H1 (cell line): ENCODE results near the gene POM121L12. TPM values are rescaled to one million over a fixed set of nuclear protein-coding genes. Genes with fewer than 3 reads are reported as not detected.

Experiments
- CTCF ChIA-PET: fragments of 300-600 bp; sonication (Branson Sonifier 250); formaldehyde crosslinking; loops from one replicate; lab custom pipeline; 2021; ENCODE audit not compliant: partially characterized antibody; lab: Charles Lee
- POLR2A ChIA-PET: fragments of 300-600 bp; sonication (Branson Sonifier 250); formaldehyde crosslinking; loops from one replicate; lab custom pipeline; 2021; ENCODE audit warnings: inconsistent platforms; ENCODE audit not compliant: partially characterized antibody; lab: Charles Lee
- DNase-seq, 2 experiments: peaks; one replicate each; pipeline versions ENCODE4 v3.0.0 to v3.0.0-alpha.2; 2010 to 2022; ENCODE audit warnings: low spot score in 2 of 2, low read depth in 1 of 2, mixed read lengths in 1 of 2
- FAIRE-seq: peaks from 2 replicates; lab custom pipeline; 2011; peaks lifted over from hg19 to GRCh38; lab: Jason Lieb, UNC
- H2AFZ ChIP-seq: 2 replicates; pipeline ENCODE4 v1.8.1; 2012; ENCODE audit warnings: low read length, inconsistent platforms
- H2AK5ac ChIP-seq: 2 replicates; pipeline ENCODE4 v1.6.1; 2013; ENCODE audit warnings: low read depth, low read length
- H2BK120ac ChIP-seq: replicated peaks from 2 replicates; pipeline ENCODE3; 2013; ENCODE audit warnings: low read depth, low read length, inconsistent platforms
- H2BK12ac ChIP-seq: 2 replicates; pipeline ENCODE4 v1.6.1; 2013; ENCODE audit warnings: low read depth, low read length
- H2BK15ac ChIP-seq: 2 replicates; pipeline ENCODE4 v1.6.1; 2013; ENCODE audit warnings: low read length
- H2BK20ac ChIP-seq: 2 replicates; pipeline ENCODE4 v1.6.1; 2013; ENCODE audit warnings: low read length
- H2BK5ac ChIP-seq: 2 replicates; pipeline ENCODE4 v1.6.1; 2013; ENCODE audit warnings: low read depth, low read length
- H3K14ac ChIP-seq: 2 replicates; pipeline ENCODE4 v1.6.1; 2013; ENCODE audit warnings: inconsistent platforms; ENCODE audit not compliant: insufficient read length
- H3K18ac ChIP-seq: 2 replicates; pipeline ENCODE4 v1.6.1; 2013; ENCODE audit warnings: low read length; ENCODE audit errors: extremely low read depth
- H3K23ac ChIP-seq: 2 replicates; pipeline ENCODE4 v1.6.1; 2013; ENCODE audit warnings: inconsistent platforms; ENCODE audit not compliant: insufficient read length
- H3K23me2 ChIP-seq: 2 replicates; pipeline ENCODE4 v1.6.1; 2013; ENCODE audit warnings: low read depth, low read length
- H3K27ac ChIP-seq: 2 replicates; pipeline ENCODE4 v1.6.1; 2011; ENCODE audit warnings: low read depth, low read length, inconsistent platforms
- H3K27me3 ChIP-seq, 4 experiments: replicated peaks in 1 of 4; 1 replicate in 1 of 4; 2 replicates in 3 of 4; pipeline versions ENCODE4 v1.6.1 to v1.8.1; 2011 to 2013; ENCODE audit warnings: low read length in 3 of 4, mild to moderate bottlenecking in 3 of 4, inconsistent platforms in 2 of 4, mixed read lengths in 2 of 4, moderate library complexity in 1 of 4; ENCODE audit not compliant: control insufficient read depth in 3 of 4, insufficient read depth in 3 of 4; ENCODE audit errors: extremely low read depth in 1 of 4
- H3K36me3 ChIP-seq, 4 experiments: 2 replicates each; pipeline versions ENCODE4 v1.6.1 to v1.8.1; 2011 to 2013; ENCODE audit warnings: mild to moderate bottlenecking in 4 of 4, low read length in 3 of 4, moderate library complexity in 2 of 4, control low read depth in 1 of 4, inconsistent platforms in 1 of 4; ENCODE audit not compliant: insufficient read depth in 4 of 4, control insufficient read depth in 2 of 4
- H3K4ac ChIP-seq: replicated peaks from 2 replicates; pipeline ENCODE3; 2013; ENCODE audit warnings: low read length, low read depth, mixed read lengths, inconsistent platforms; ENCODE audit not compliant: insufficient read length
- H3K4me1 ChIP-seq, 4 experiments: replicated peaks in 1 of 4; 1 replicate in 1 of 4; 2 replicates in 3 of 4; pipeline versions ENCODE4 v1.6.1 to v1.8.1; 2011 to 2013; ENCODE audit warnings: low read length in 3 of 4, inconsistent platforms in 2 of 4, mixed read lengths in 1 of 4; ENCODE audit not compliant: insufficient read depth in 4 of 4, control insufficient read depth in 3 of 4
- H3K4me2 ChIP-seq, 2 experiments: 2 replicates each; pipeline versions ENCODE4 v1.6.1 to v1.8.1; 2011 to 2013; ENCODE audit warnings: low read depth in 2 of 2, low read length in 2 of 2, control low read depth in 1 of 2, inconsistent platforms in 1 of 2, mild to moderate bottlenecking in 1 of 2; ENCODE audit not compliant: insufficient read depth in 1 of 2
- H3K4me3 ChIP-seq, 4 experiments: fragments of 200-600, 300-600 bp in 1 of 4; sonication (generic), shearing (Covaris generic), sonication (Bioruptor Twin) in 1 of 4; 2 replicates each; pipeline versions ENCODE4 v1.5.1 to v1.8.1; 2011 to 2016; ENCODE audit warnings: low read length in 4 of 4, low read depth in 3 of 4, control low read depth in 2 of 4, inconsistent platforms in 2 of 4, mild to moderate bottlenecking in 2 of 4, mixed read lengths in 1 of 4, moderate library complexity in 1 of 4; ENCODE audit not compliant: insufficient read depth in 2 of 4; ENCODE audit errors: extremely low read depth in 1 of 4
- H3K56ac ChIP-seq: replicated peaks from 2 replicates; pipeline ENCODE3; 2013; ENCODE audit warnings: low read depth, mild to moderate bottlenecking, mixed read lengths, low read length, inconsistent platforms; ENCODE audit not compliant: insufficient read length
- H3K79me1 ChIP-seq: 2 replicates; pipeline ENCODE4 v1.6.1; 2013; ENCODE audit warnings: low read depth, low read length, control low read depth
- H3K79me2 ChIP-seq, 2 experiments: 2 replicates each; pipeline versions ENCODE4 v1.6.1 to v1.8.1; 2012 to 2013; ENCODE audit warnings: low read length in 2 of 2, mild to moderate bottlenecking in 2 of 2, inconsistent platforms in 1 of 2; ENCODE audit not compliant: insufficient read depth in 2 of 2, control insufficient read depth in 1 of 2
- H3K9ac ChIP-seq, 4 experiments: replicated peaks in 1 of 4; 1 replicate in 1 of 4; 2 replicates in 3 of 4; pipeline versions ENCODE4 v1.6.1 to v1.8.1; 2011 to 2013; ENCODE audit warnings: low read depth in 3 of 4, low read length in 3 of 4, control low read depth in 2 of 4, mild to moderate bottlenecking in 2 of 4, moderate library complexity in 2 of 4, inconsistent platforms in 1 of 4; ENCODE audit errors: extremely low read depth in 1 of 4
- H3K9me3 ChIP-seq, 2 experiments: 2 replicates each; pipeline versions ENCODE4 v1.6.1 to v1.8.1; 2012 to 2013; ENCODE audit warnings: mild to moderate bottlenecking in 2 of 2, moderate library complexity in 2 of 2, control low read depth in 1 of 2, inconsistent platforms in 1 of 2, low read depth in 1 of 2, low read length in 1 of 2, mixed read lengths in 1 of 2; ENCODE audit not compliant: insufficient read depth in 2 of 2
- H4K20me1 ChIP-seq, 2 experiments: replicated peaks in 1 of 2; 2 replicates each; pipeline versions ENCODE3 to v1.8.1; 2011 to 2013; ENCODE audit warnings: inconsistent platforms in 2 of 2, low read length in 2 of 2, mild to moderate bottlenecking in 1 of 2; ENCODE audit not compliant: insufficient read depth in 2 of 2, control insufficient read depth in 1 of 2
- H4K5ac ChIP-seq: 2 replicates; pipeline ENCODE4 v1.6.1; 2013; ENCODE audit warnings: low read length, low read depth, mixed read lengths, inconsistent platforms; ENCODE audit not compliant: insufficient read length
- H4K8ac ChIP-seq: 2 replicates; pipeline ENCODE4 v1.8.0; 2013; ENCODE audit warnings: mild to moderate bottlenecking, moderate library complexity, low read length, inconsistent platforms; ENCODE audit not compliant: insufficient read depth; ENCODE audit errors: extremely low read depth
- H4K91ac ChIP-seq: replicated peaks from 2 replicates; pipeline ENCODE3; 2013; ENCODE audit warnings: low read length, mixed read lengths, inconsistent platforms; ENCODE audit not compliant: insufficient read length
- BACH1 ChIP-seq: IDR thresholded peaks from 2 replicates; pipeline ENCODE4 v1.6.1; 2012; ENCODE audit warnings: low read length, improper control_type of control experiment
- EGR1 ChIP-seq: IDR thresholded peaks from 2 replicates; pipeline ENCODE4 v1.6.1; 2011; ENCODE audit warnings: low read depth, low read length, borderline replicate concordance
- FOSL1 ChIP-seq: IDR thresholded peaks from 2 replicates; pipeline ENCODE4 v1.6.1; 2011; ENCODE audit warnings: mild to moderate bottlenecking, low read depth, low read length, moderate library complexity; ENCODE audit not compliant: insufficient read depth
- GTF2F1 ChIP-seq: IDR thresholded peaks from 2 replicates; pipeline ENCODE4 v1.6.1; 2012; ENCODE audit warnings: low read depth, low read length, improper control_type of control experiment, borderline replicate concordance
- HDAC6 ChIP-seq: IDR thresholded peaks from one replicate; pipeline ENCODE4 v1.7.1; 2012; ENCODE audit warnings: low read depth, mild to moderate bottlenecking, inconsistent platforms, low read length, moderate library complexity
- JUND ChIP-seq: IDR thresholded peaks from 2 replicates; pipeline ENCODE4 v1.6.1; 2011; ENCODE audit warnings: mild to moderate bottlenecking, improper control_type of control experiment, low read length
- PHF8 ChIP-seq: fragments of 200-600 bp; sonication (generic); conservative IDR thresholded peaks from 2 replicates; pipeline ENCODE4 v1.7.1; 2012; ENCODE audit warnings: low read depth, mild to moderate bottlenecking, inconsistent platforms, low read length, moderate library complexity
- POLR2AphosphoS5 ChIP-seq: IDR thresholded peaks from 2 replicates; pipeline ENCODE4 v1.6.1; 2011; ENCODE audit warnings: low read depth, low read length
- RAD21 ChIP-seq, 2 experiments: IDR thresholded peaks in 1 of 2; conservative IDR thresholded peaks in 1 of 2; 2 replicates each; pipeline ENCODE4 v1.6.1; 2011; ENCODE audit warnings: low read depth in 2 of 2, low read length in 2 of 2, improper control_type of control experiment in 1 of 2, inconsistent platforms in 1 of 2, mild to moderate bottlenecking in 1 of 2, moderate library complexity in 1 of 2
- RXRA ChIP-seq: IDR thresholded peaks from 2 replicates; pipeline ENCODE4 v1.6.1; 2011; ENCODE audit warnings: low read depth, mild to moderate bottlenecking, low read length, moderate library complexity; ENCODE audit not compliant: insufficient read depth
- SIN3A ChIP-seq, 2 experiments: IDR thresholded peaks in 1 of 2; conservative IDR thresholded peaks in 1 of 2; 2 replicates each; pipeline ENCODE4 v1.6.1; 2011 to 2012; ENCODE audit warnings: low read length in 2 of 2, improper control_type of control experiment in 1 of 2, low read depth in 1 of 2, mild to moderate bottlenecking in 1 of 2
- SIRT6 ChIP-seq: IDR thresholded peaks from one replicate; pipeline ENCODE4 v1.7.1; 2012; ENCODE audit warnings: low read length, inconsistent platforms
- SP2 ChIP-seq: IDR thresholded peaks from 2 replicates; pipeline ENCODE4 v1.6.1; 2012; ENCODE audit warnings: mild to moderate bottlenecking, low read length, inconsistent platforms
- TBP ChIP-seq: IDR thresholded peaks from 2 replicates; pipeline ENCODE4 v1.6.1; 2011; ENCODE audit warnings: low read depth, low read length, improper control_type of control experiment
- WGBS, 2 experiments: shearing (Covaris generic) in 1 of 2; methylation state at CpG; one replicate each; pipeline versions ENCODE4 v1.1.6 to v1.1.7; 2013 to 2015; ENCODE audit warnings: low lambda C conversion rate in 2 of 2, mixed read lengths in 2 of 2, inconsistent platforms in 1 of 2, low coverage in 1 of 2, missing lambda C conversion rate in 1 of 2; ENCODE audit not compliant: insufficient replicate concordance in 2 of 2, insufficient coverage in 1 of 2, insufficient read length in 1 of 2; ENCODE audit errors: extremely low coverage in 1 of 2, missing lambda C conversion rate in 1 of 2; 5-methylcytosine and 5-hydroxymethylcytosine counted together
- polyA plus RNA-seq, 7 experiments: library from polyadenylated mRNA; depleted of rRNA in 3 of 7; stranded (reverse) in 5 of 7; unstranded in 2 of 7; fragments of >200 nt in 5 of 7; fragments of 200-250 nt in 2 of 7; gene quantifications; 1 replicate in 5 of 7; 2 replicates in 1 of 7; 4 replicates in 1 of 7; pipeline versions ENCODE4 v1.2.1 to v1.2.3, GENCODE V29; 2011 to 2013; ENCODE audit warnings: missing spikeins in 2 of 7, mixed read lengths in 2 of 7
- total RNA-seq: library from RNA; stranded (reverse); fragmentation: NEBNext Ultra II Directional; extraction: Animal tissue kit (Norgen Biotek cat#: 25700); gene quantifications from 2 replicates; pipeline ENCODE4 v1.2.1, GENCODE V29; 2021

The POM121L12 gene
- total and polyA plus RNA-seq, 2 of the 8 experiments (the other 6 are each of a cell fraction or from before 2014, with no cell fraction given): not detected

GRCh38 chr7:53002389-53002788 is 33.0 kb upstream of the POM121L12 start:
- no peaks in the 10 kb centered on the region for H4K20me1 ChIP-seq
- H3K4me2 ChIP-seq: no peak overlapping the region
- no peak overlapping the region for H3K14ac ChIP-seq
- H3K79me1 ChIP-seq: no peaks in the 10 kb centered on the region
- no peak overlapping the region for H2BK120ac ChIP-seq
- no peaks in the 10 kb centered on the region for H3K36me3 ChIP-seq
- H2BK20ac ChIP-seq: no peak overlapping the region
- no peak overlapping the region for H3K18ac ChIP-seq
- no peaks in the 10 kb centered on the region for H3K79me2 ChIP-seq
- H3K4me1 ChIP-seq: no peaks in the 10 kb centered on the region
- H3K4ac ChIP-seq: no peak overlapping the region
- H4K8ac ChIP-seq: no peak overlapping the region
- no peak overlapping the region for H4K91ac ChIP-seq
- no peak overlapping the region for H2AK5ac ChIP-seq
- no peak overlapping the region for H3K56ac ChIP-seq
- WGBS, 2 experiments: 97% methylated on average over 7 of the region's 7 CpGs; no CpG with 5 or more reads in 1 of the 2 experiments
- no peak overlapping the region for H4K5ac ChIP-seq
- no peak overlapping the region for H3K23ac ChIP-seq
- no peaks in the 10 kb centered on the region for H3K27me3 ChIP-seq
- CTCF ChIA-PET: interaction anchor here (1.4 kb wide), 1 partner anchor 12 kb away, joined by 3 read pairs; no protein-coding TSS in a partner anchor
- H2AFZ ChIP-seq: no peak overlapping the region
- no peak overlapping the region for H3K4me3 ChIP-seq
- no peaks in the 10 kb centered on the region for H3K23me2 ChIP-seq
- FAIRE-seq (no peak), DNase-seq (no peak)
- H2BK15ac ChIP-seq: no peak overlapping the region
- H3K27ac ChIP-seq: no peak overlapping the region
- no peak overlapping the region for H3K9ac ChIP-seq
- H2BK12ac ChIP-seq: no peak overlapping the region
- peaks cover 8 to 11% of the 10 kb centered on the region in 2 experiments; a peak in 3 of 4 replicates for H3K9me3 ChIP-seq
- POLR2A ChIA-PET: no interaction called here
- no peak overlapping the region for H2BK5ac ChIP-seq
- TF ChIP-seq PHF8: no peak
- TF ChIP-seq SP2: no peak
- no peak for TF ChIP-seq BACH1
- TF ChIP-seq JUND: no peak
- no peak for TF ChIP-seq HDAC6
- TF ChIP-seq SIN3A (conservative IDR thresholded peaks at IDR 0.05 in 1 of 2, IDR thresholded peaks at IDR 0.05 in 1 of 2; ENCODE audit: low read depth in 1 of 2, low read length in 2 of 2): no peak
- no peak for TF ChIP-seq SIRT6
- no peak for TF ChIP-seq GTF2F1
- TF ChIP-seq RAD21 (IDR thresholded peaks at IDR 0.05 in 1 of 2, conservative IDR thresholded peaks at IDR 0.05 in 1 of 2; ENCODE audit: low read depth in 2 of 2, low read length in 2 of 2): no peak
- no peak for TF ChIP-seq EGR1
- no peak for TF ChIP-seq FOSL1
- no peak for TF ChIP-seq TBP
- no peak for TF ChIP-seq RXRA
- no peak for TF ChIP-seq POLR2AphosphoS5
